ENCODE data around the gene C17orf75. TPM values are rescaled to one million over a fixed set of nuclear protein-coding genes. Genes with fewer than 3 reads are reported as not detected.
"Not testable (repeated sequence)": the region's sequence is repeated elsewhere in the genome, so short reads cannot be mapped to it uniquely, and the experiment has no call there.

Gene C17orf75
- total and polyA plus RNA-seq, 4 donors = 4.7 to 10.1 (median 7.6) TPM

DNA sequence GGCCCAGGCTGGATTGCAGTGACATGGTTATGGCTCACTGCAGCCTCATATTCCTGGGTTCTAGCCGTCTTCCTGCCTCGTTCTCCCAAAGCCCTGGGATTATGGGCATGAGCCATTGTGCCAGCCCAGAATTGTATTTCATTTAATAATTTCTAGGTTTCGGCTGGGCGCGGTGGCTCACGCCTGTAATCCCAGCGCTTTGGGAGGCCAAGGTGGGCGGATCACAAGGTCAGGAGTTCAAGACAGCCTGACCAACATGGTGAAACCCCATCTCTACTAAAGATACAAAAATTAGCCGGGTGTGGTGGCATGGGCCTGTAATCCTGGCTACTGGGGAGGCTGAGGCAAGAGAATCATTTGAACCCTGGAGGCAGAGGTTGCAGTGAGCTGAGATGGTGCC lies 10.8 kb upstream of the C17orf75 start:
- H3K9me3 ChIP-seq (ENCODE audit: control insufficient read depth in 4 of 4, low read length in 3 of 4); DNase-seq (ENCODE audit: low spot score); H3K27me3 ChIP-seq (ENCODE audit: control insufficient read depth in 4 of 4, insufficient read depth in 4 of 4, low read length in 3 of 4); H3K4me3 ChIP-seq (ENCODE audit: low read depth in 1 of 3, low read length in 3 of 3); H3K9ac ChIP-seq (ENCODE audit: low read depth in 1 of 2, low read length in 2 of 2); H3K27ac ChIP-seq (ENCODE audit: low read depth in 1 of 2, low read length in 2 of 2): not testable (repeated sequence)
- H3K36me3 ChIP-seq (ENCODE audit: control insufficient read depth in 4 of 4, insufficient read depth in 3 of 4, low read depth in 1 of 4, low read length in 3 of 4) = peaks cover 6 to 20% (median 11%) of the 10 kb centered on the region in 4 donors
- WGBS = 91% methylated on average over 9 of the region's 9 CpGs
- H3K4me1 ChIP-seq (ENCODE audit: control insufficient read depth in 4 of 4, insufficient read depth in 4 of 4, low read length in 3 of 4) = peaks cover 9 to 43% (median 20%) of the 10 kb centered on the region in 4 donors

DNA sequence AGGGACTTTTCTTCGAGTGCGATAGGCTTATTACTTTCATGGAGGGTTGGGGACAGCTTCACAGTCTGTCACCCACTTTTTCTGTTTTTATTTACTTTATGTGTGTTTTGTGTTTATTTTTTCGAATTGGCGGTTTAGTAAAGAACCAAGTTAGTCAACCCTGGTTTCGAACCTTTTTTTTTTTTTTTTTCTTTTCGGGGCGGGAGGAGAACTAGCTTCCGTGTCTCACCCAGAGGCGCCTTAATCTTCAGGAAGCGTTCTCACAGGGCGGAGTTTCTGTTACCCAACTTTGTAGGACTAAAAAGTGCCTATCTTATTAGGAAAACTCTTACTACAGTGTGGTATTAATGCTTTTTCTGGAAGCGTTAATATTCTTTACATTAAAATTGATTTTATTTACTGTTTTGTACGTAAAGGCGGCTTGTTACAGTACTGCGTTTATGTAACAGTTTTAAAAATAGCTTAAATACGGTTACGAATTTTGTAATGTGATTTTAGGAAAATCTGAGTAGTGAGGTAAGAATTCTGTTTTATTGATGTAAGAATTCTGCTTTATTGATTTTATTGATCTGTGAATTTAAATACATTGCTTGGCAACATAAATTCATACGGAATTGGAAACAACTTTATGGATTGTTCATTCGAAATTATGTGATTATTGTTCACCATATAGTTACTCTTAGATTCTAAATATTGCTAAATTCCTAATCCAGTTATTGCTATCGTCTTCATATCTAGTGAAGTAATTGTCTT lies 8.9 kb upstream of the C17orf75 start:
- no peak for DNase-seq (ENCODE audit: low spot score)
- peaks cover 9 to 38% (median 18%) of the 10 kb centered on the region in 4 donors for H3K4me1 ChIP-seq (ENCODE audit: control insufficient read depth in 4 of 4, insufficient read depth in 4 of 4, low read length in 3 of 4)
- peaks cover 2 to 20% (median 9%) of the 10 kb centered on the region in 4 donors for H3K36me3 ChIP-seq (ENCODE audit: control insufficient read depth in 4 of 4, insufficient read depth in 3 of 4, low read depth in 1 of 4, low read length in 3 of 4)
- H3K9me3 ChIP-seq (ENCODE audit: control insufficient read depth in 4 of 4, low read length in 3 of 4) = no peaks in the 10 kb centered on the region
- peak overlapping the region; percentile 73 to 96 (median 95) for H3K4me3 ChIP-seq (ENCODE audit: low read depth in 1 of 3, low read length in 3 of 3)
- under 1% methylated on average over 20 of the region's 20 CpGs for WGBS
- H3K27me3 ChIP-seq (ENCODE audit: control insufficient read depth in 4 of 4, insufficient read depth in 4 of 4, low read length in 3 of 4) = no peaks in the 10 kb centered on the region
- TF ChIP-seq, protein P1, sequence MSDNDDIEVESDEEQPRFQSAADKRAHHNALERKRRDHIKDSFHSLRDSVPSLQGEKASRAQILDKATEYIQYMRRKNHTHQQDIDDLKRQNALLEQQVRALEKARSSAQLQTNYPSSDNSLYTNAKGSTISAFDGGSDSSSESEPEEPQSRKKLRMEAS (IDR thresholded peaks at IDR 0.05) = no peak
- TF ChIP-seq ZBTB33 (IDR thresholded peaks at IDR 0.05) (no peak), ATF3 (IDR thresholded peaks at IDR 0.05) (no peak), HNF4A (conservative IDR thresholded peaks at IDR 0.05) (no peak), RAD21 (IDR thresholded peaks at IDR 0.05) (no peak), GABPA (IDR thresholded peaks at IDR 0.05 in 1 of 2, conservative IDR thresholded peaks at IDR 0.05 in 1 of 2) (no peak), FOXA1 (IDR thresholded peaks at IDR 0.05) (no peak), FOXA2 (IDR thresholded peaks at IDR 0.05) (no peak), RXRA (IDR thresholded peaks at IDR 0.05) (no peak), NR2F2 (IDR thresholded peaks at IDR 0.05) (no peak), TAF1 (conservative IDR thresholded peaks at IDR 0.05) (no peak), SP1 (IDR thresholded peaks at IDR 0.05) (no peak), JUND (IDR thresholded peaks at IDR 0.05) (no peak)
- TF ChIP-seq, protein P2, sequence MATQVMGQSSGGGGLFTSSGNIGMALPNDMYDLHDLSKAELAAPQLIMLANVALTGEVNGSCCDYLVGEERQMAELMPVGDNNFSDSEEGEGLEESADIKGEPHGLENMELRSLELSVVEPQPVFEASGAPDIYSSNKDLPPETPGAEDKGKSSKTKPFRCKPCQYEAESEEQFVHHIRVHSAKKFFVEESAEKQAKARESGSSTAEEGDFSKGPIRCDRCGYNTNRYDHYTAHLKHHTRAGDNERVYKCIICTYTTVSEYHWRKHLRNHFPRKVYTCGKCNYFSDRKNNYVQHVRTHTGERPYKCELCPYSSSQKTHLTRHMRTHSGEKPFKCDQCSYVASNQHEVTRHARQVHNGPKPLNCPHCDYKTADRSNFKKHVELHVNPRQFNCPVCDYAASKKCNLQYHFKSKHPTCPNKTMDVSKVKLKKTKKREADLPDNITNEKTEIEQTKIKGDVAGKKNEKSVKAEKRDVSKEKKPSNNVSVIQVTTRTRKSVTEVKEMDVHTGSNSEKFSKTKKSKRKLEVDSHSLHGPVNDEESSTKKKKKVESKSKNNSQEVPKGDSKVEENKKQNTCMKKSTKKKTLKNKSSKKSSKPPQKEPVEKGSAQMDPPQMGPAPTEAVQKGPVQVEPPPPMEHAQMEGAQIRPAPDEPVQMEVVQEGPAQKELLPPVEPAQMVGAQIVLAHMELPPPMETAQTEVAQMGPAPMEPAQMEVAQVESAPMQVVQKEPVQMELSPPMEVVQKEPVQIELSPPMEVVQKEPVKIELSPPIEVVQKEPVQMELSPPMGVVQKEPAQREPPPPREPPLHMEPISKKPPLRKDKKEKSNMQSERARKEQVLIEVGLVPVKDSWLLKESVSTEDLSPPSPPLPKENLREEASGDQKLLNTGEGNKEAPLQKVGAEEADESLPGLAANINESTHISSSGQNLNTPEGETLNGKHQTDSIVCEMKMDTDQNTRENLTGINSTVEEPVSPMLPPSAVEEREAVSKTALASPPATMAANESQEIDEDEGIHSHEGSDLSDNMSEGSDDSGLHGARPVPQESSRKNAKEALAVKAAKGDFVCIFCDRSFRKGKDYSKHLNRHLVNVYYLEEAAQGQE (IDR thresholded peaks at IDR 0.05) = no peak
- TF ChIP-seq, protein P3, sequence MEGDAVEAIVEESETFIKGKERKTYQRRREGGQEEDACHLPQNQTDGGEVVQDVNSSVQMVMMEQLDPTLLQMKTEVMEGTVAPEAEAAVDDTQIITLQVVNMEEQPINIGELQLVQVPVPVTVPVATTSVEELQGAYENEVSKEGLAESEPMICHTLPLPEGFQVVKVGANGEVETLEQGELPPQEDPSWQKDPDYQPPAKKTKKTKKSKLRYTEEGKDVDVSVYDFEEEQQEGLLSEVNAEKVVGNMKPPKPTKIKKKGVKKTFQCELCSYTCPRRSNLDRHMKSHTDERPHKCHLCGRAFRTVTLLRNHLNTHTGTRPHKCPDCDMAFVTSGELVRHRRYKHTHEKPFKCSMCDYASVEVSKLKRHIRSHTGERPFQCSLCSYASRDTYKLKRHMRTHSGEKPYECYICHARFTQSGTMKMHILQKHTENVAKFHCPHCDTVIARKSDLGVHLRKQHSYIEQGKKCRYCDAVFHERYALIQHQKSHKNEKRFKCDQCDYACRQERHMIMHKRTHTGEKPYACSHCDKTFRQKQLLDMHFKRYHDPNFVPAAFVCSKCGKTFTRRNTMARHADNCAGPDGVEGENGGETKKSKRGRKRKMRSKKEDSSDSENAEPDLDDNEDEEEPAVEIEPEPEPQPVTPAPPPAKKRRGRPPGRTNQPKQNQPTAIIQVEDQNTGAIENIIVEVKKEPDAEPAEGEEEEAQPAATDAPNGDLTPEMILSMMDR (IDR thresholded peaks at IDR 0.05; ENCODE audit: low read depth, low read length, missing input control) = no peak
- peak overlapping the region; percentile 98 to 99 for H3K9ac ChIP-seq (ENCODE audit: low read depth in 1 of 2, low read length in 2 of 2)
- peak overlapping the region; percentile 98 to 99 for H3K27ac ChIP-seq (ENCODE audit: low read depth in 1 of 2, low read length in 2 of 2)

All from liver (tissue), 9 donors.